ENCODE measurements around the gene ZDHHC20. TPM values are rescaled to one million over a fixed set of nuclear protein-coding genes. Genes with fewer than 3 reads are reported as not detected.

Gene ZDHHC20
- total RNA-seq, 1 donor from 2014 or later, result 49.2 TPM

DNA sequence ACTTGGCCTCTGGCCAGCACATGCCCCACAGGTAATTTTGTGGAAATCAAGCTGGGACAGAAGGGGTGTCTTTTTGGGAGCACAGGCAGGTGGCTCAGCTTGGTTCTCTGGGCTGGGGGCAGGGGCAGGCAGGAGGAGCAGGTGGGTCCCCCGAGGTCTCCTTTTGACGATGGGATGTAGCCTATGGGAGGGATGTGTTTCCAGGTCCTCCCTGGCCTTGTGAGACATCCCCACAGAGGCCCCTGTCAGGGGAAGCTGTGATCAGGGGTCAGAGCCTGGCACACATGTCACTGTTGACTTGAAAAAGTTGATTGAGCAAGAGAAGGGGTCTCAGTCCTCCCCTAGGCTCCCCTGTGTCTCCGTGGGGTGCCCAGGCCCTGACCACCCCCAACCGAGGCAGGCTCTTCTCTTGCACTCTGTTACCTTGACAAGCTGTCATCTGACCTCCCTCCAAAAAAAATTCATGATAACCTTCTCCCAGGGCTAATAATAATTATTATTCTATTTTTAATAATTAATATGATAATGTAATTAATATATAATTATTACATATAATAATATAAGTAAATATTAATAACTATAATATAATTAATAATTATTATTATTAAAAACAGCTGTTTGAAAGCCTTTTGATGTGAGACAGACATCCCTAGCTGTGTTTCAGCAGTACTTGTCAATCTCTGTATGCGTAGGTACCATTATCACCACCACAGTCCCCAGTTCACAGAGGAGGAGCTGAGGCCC, 116.2 kb downstream of the ZDHHC20 start:
- H3K4me3 ChIP-seq (ENCODE audit: low read depth, low read length), result no peak overlapping the region
- TF ChIP-seq, protein P1, sequence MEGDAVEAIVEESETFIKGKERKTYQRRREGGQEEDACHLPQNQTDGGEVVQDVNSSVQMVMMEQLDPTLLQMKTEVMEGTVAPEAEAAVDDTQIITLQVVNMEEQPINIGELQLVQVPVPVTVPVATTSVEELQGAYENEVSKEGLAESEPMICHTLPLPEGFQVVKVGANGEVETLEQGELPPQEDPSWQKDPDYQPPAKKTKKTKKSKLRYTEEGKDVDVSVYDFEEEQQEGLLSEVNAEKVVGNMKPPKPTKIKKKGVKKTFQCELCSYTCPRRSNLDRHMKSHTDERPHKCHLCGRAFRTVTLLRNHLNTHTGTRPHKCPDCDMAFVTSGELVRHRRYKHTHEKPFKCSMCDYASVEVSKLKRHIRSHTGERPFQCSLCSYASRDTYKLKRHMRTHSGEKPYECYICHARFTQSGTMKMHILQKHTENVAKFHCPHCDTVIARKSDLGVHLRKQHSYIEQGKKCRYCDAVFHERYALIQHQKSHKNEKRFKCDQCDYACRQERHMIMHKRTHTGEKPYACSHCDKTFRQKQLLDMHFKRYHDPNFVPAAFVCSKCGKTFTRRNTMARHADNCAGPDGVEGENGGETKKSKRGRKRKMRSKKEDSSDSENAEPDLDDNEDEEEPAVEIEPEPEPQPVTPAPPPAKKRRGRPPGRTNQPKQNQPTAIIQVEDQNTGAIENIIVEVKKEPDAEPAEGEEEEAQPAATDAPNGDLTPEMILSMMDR (conservative IDR thresholded peaks at IDR 0.05; ENCODE audit: low read depth, low read length), result no peak
- DNase-seq (ENCODE audit: low read depth), result no peak

DNA sequence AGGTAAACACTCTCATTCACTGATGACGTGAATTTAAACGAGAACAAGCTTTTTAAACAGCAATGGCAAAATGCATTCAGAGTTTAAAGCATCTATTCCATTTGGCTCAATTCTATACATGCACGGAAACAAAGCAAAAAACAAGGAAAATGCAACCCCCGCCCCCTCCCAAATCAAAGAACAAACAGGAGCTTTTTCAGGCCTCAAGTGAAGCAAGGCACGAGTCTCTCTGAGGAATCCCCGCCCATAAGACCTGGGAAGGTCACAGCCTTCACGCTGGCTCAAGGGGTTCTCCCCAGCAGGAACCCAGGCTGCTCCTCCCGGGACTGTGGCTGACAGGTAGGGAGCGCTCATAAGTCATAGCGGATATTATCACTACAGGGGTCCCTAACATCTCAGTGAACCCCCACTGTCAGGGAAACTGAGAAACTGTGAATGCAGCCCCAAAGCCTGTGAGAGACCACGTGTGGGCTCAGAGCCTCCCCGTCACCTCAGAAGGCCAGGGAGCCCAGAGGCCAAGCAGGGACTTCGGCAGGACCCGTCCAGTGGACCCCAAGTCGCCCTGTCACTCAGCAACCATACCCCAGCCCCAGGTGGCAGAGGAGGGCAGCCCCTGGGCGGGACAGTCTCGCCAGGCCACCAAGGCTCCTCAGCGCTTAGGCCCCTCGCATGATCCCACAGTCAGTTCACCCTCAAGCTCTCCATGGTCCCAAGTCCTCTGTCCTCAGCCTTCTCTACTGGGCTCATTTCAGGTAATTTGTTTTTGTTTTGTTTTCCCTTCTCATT, 117.3 kb downstream of the ZDHHC20 start:
- DNase-seq (ENCODE audit: low read depth), result no peak
- TF ChIP-seq, protein P1 (conservative IDR thresholded peaks at IDR 0.05; ENCODE audit: low read depth, low read length), result no peak

DNA sequence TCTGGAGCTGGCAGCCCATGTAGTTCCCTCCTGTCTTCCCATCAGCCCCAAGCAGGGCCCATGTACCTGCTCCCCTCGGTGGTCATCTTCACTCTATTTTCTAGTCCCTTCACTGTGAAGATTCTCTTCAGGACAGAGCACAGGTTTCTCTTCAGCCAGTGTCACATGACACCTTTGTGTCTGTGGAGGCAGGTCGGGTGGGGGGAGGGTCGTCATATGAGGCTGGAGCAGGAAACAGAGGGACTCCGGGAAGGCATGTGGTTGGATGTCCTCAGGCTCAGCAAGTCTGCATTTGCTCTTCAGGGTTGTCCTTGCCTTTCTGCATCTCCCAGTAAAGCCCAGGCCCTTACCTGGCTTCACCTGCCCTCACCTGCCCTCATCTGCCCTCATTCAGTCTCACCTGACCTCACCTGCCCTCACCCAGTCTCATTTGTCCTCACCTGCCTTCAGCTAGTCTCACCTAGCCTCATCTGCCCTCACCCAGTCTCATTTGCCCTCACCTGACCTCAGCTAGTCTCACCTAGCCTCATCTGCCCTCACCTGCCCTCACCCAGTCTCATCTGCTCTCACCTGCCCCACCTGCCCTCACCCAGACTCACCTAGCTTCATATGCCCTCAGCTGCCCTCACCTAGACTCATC, 120.3 kb downstream of the ZDHHC20 start:
- TF ChIP-seq, protein P1 (conservative IDR thresholded peaks at IDR 0.05; ENCODE audit: low read depth, low read length), result no peak
- no peak overlapping the region for H3K4me3 ChIP-seq (ENCODE audit: low read depth, low read length)
- no peak for DNase-seq (ENCODE audit: low read depth)

More for the DNA sequence above, 117.3 kb downstream of the ZDHHC20 start:
- H3K4me3 ChIP-seq (ENCODE audit: low read depth, low read length), result no peak overlapping the region

DNA sequence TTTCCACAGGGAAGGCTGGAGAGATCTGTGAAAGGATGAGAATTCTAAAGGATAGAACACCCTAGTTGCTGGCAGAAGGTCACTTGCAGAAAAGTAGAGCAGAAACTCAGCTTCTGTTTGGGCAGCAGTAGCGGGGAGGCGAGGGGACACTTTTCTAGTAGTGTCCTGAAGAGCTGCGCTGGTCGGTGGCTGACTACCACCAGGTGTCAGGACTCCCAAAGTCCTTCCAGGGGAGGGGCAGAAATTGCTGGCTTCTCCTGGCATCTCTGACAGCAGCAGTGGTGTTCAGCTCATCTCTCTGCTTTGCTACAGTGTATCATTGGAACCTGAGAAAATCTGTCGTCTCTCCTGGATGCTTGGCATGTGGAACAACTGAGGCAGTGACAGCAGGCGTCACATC, 120.9 kb downstream of the ZDHHC20 start:
- no peak overlapping the region for H3K4me3 ChIP-seq (ENCODE audit: low read depth, low read length)
- TF ChIP-seq, protein P1 (conservative IDR thresholded peaks at IDR 0.05; ENCODE audit: low read depth, low read length), result peak; percentile 15
- DNase-seq (ENCODE audit: low read depth), result no peak

DNA sequence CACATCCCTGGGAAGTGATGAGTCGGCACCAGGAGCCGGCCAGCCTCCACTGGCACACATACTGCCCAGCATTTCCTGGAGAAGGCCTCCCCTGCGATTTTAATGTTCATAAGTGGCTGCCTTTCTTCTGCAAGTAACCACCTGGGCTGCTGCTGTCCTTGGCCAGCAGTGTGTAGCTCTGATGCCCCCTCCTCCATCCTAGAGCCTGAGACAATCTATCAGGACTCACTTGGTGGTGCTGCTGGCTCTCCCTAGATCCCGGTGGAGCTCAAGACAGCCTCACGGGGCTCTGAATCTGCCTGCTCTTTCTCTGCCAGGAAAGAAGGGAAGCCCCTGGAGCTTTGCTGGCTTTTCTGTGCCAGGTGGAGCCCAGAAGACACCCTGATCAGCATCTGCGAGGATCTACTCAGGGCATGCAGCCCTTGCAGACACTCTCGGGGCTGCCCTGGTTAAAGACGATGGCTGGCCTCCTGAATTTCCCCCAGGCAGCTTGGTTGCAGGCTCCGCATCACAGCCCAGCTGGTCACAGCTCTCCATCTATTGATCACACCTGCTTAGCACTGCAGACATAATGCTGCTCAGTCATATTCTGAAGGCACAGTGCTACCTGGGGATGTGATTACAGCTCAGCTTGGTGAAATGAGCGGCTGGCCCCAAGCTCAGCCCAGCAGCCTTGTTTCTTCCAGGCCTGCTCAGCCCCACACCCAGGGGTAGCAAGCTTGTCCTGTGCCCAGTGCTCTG, 122.3 kb downstream of the ZDHHC20 start:
- TF ChIP-seq, protein P1 (conservative IDR thresholded peaks at IDR 0.05; ENCODE audit: low read depth, low read length), result no peak
- DNase-seq (ENCODE audit: low read depth), result no peak
- H3K4me3 ChIP-seq (ENCODE audit: low read depth, low read length), result no peak overlapping the region

DNA sequence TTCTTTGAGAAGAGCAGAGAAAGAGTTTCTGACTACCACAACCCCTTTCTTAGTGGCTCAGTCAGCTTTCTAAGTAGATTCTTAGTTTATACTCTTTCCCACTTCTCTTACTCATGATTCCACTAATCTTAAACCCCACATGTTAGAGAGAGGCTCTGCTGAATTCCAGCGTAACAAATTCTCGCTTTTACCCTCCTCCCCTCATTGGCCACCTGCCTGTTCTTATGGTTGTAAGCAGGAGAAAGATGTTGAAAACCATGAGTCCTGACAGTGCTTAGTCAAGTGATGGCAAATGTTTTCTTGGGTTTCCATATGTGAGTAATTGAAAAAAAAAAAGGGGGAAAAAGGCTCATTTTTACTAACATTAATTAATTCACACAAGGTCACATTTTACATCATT, 125.9 kb downstream of the ZDHHC20 start:
- DNase-seq (ENCODE audit: low read depth), result no peak
- no peak overlapping the region for H3K4me3 ChIP-seq (ENCODE audit: low read depth, low read length)
- TF ChIP-seq, protein P1 (conservative IDR thresholded peaks at IDR 0.05; ENCODE audit: low read depth, low read length), result no peak
